Smooth muscle cell (in vitro differentiated cells): ENCODE results near the gene VWA7. TPM values are rescaled to one million over a fixed set of nuclear protein-coding genes. Genes with fewer than 3 reads are reported as not detected.

ENCODE experiments used
- DNase-seq: peaks from one replicate; lab custom pipeline; 2025; ENCODE audit not compliant: unreplicated experiment; lab: John Stamatoyannopoulos, UW
- H2AFZ ChIP-seq: fragments of 200-600 bp; sonication (generic); 2 replicates; pipeline ENCODE4 v1.6.0; 2016; ENCODE audit warnings: antibody characterized with exemption, low read depth, mild to moderate bottlenecking
- H3F3A ChIP-seq: fragments of 200-600 bp; sonication (generic); 2 replicates; pipeline ENCODE4 v1.6.0; 2017; ENCODE audit warnings: antibody characterized with exemption, low read depth
- H3K27ac ChIP-seq: fragments of 200-600 bp; sonication (generic); 2 replicates; pipeline ENCODE4 v1.5.1; 2016; ENCODE audit warnings: low read depth, mild to moderate bottlenecking
- H3K27me3 ChIP-seq: fragments of 200-600 bp; sonication (generic); 2 replicates; pipeline ENCODE4 v1.6.1; 2016; ENCODE audit warnings: low read depth, mild to moderate bottlenecking
- H3K36me3 ChIP-seq: fragments of 200-600 bp; sonication (generic); 2 replicates; pipeline ENCODE4 v1.5.1; 2016; ENCODE audit warnings: low read depth
- H3K4me1 ChIP-seq: fragments of 200-600 bp; sonication (generic); 2 replicates; pipeline ENCODE4 v1.5.1; 2016; ENCODE audit warnings: low read depth
- H3K4me2 ChIP-seq: fragments of 200-600 bp; sonication (generic); 2 replicates; pipeline ENCODE4 v1.6.0; 2016; ENCODE audit warnings: mild to moderate bottlenecking
- H3K4me3 ChIP-seq: fragments of 200-600 bp; sonication (generic); 2 replicates; pipeline ENCODE4 v1.5.1; 2016; ENCODE audit warnings: mild to moderate bottlenecking
- H3K79me2 ChIP-seq: fragments of 200-600 bp; sonication (generic); 2 replicates; pipeline ENCODE4 v1.6.0; 2016; ENCODE audit warnings: low read depth, mild to moderate bottlenecking
- H3K9ac ChIP-seq: fragments of 200-600 bp; sonication (generic); 2 replicates; pipeline ENCODE4 v1.6.0; 2016; ENCODE audit warnings: low read depth
- H3K9me3 ChIP-seq: fragments of 200-600 bp; sonication (generic); replicated peaks from 2 replicates; pipeline ENCODE4 v1.5.1; 2016; ENCODE audit warnings: low read depth
- H4K20me1 ChIP-seq: fragments of 200-600 bp; sonication (generic); 2 replicates; pipeline ENCODE4 v1.6.0; 2016; ENCODE audit warnings: low read depth
- CTCF ChIP-seq: fragments of 200-600 bp; sonication (generic); IDR thresholded peaks from 2 replicates; pipeline ENCODE4 v1.5.1; 2017; ENCODE audit warnings: borderline replicate concordance, mild to moderate bottlenecking, antibody characterized with exemption; ENCODE audit not compliant: insufficient read depth, poor library complexity, severe bottlenecking
- WGBS: methylation state at CpG from one replicate; pipeline ENCODE4 v1.1.7; 2016; ENCODE audit warnings: low lambda C conversion rate; 5-methylcytosine and 5-hydroxymethylcytosine counted together
- polyA plus RNA-seq: library from polyadenylated mRNA; unstranded; fragments of >200 nt; fragmentation: Nextera tagmentation; extraction: Ambion mirVana; gene quantifications from 2 replicates; pipeline ENCODE4 v1.2.1, GENCODE V29; 2016
- total RNA-seq: library from RNA; depleted of rRNA; stranded (reverse); fragments of >200 nt; gene quantifications from 2 replicates; pipeline ENCODE4 v1.2.3, GENCODE V29; 2014

The VWA7 gene
- total and polyA plus RNA-seq, 2 experiments from 2014 or later, result 0.08 to 0.58 TPM

- Histone ChIP-seq H3K27me3 (no peaks in the 10 kb centered on the region), H3K79me2 (peaks cover 44% of the 10 kb centered on the region), H3K9ac (peak overlapping the region; percentile 41), H3K27ac (peak overlapping the region; percentile 84), H3F3A (peaks cover 40% of the 10 kb centered on the region), H4K20me1 (peaks cover 25% of the 10 kb centered on the region), H3K9me3 (no peaks in the 10 kb centered on the region), H3K4me1 (peaks cover 45% of the 10 kb centered on the region), H2AFZ (no peak overlapping the region), H3K4me2 (peak overlapping the region; percentile 100), H3K36me3 (no peaks in the 10 kb centered on the region), H3K4me3 (peak overlapping the region; percentile 99)
- DNase-seq, result no peak
- WGBS, result 56% methylated on average over 7 of the region's 7 CpGs
- no peak for TF ChIP-seq CTCF
These were observed 39.7 kb downstream of the VWA7 start for GRCh38 chr6:31737315-31737990.

GRCh38 chr6:31736768-31737314, 40.3 kb downstream of the VWA7 start:
- Histone ChIP-seq H2AFZ (peak overlapping the region; percentile 68), H3K4me3 (peak overlapping the region; percentile 99), H3K4me2 (peak overlapping the region; percentile 100), H3K9ac (peak overlapping the region; percentile 89), H3K79me2 (peaks cover 47% of the 10 kb centered on the region), H4K20me1 (peaks cover 32% of the 10 kb centered on the region), H3K36me3 (no peaks in the 10 kb centered on the region), H3K27ac (peak overlapping the region; percentile 84), H3K9me3 (no peaks in the 10 kb centered on the region), H3K27me3 (no peaks in the 10 kb centered on the region), H3K4me1 (peaks cover 45% of the 10 kb centered on the region), H3F3A (peaks cover 46% of the 10 kb centered on the region)
- DNase-seq, result no peak
- no peak for TF ChIP-seq CTCF
- 48% methylated on average over 10 of the region's 10 CpGs for WGBS

GRCh38 chr6:31736021-31736767, 40.9 kb downstream of the VWA7 start, which contains the start of gene CLIC1:
Gene CLIC1 (minus strand): TSS chr6:31736530. CDS start chr6:31736300, 230 bp downstream.
- Histone ChIP-seq H3F3A (peaks cover 53% of the 10 kb centered on the region), H3K36me3 (no peaks in the 10 kb centered on the region), H3K27ac (peak within 1 kb of the TSS; percentile 84), H3K27me3 (no peaks in the 10 kb centered on the region), H4K20me1 (peaks cover 38% of the 10 kb centered on the region), H3K9ac (peak within 1 kb of the TSS; percentile 89), H3K4me1 (peaks cover 45% of the 10 kb centered on the region), H2AFZ (peak within 1 kb of the TSS; percentile 68), H3K79me2 (peaks cover 47% of the 10 kb centered on the region), H3K9me3 (no peaks in the 10 kb centered on the region), H3K4me2 (peak within 1 kb of the TSS; percentile 100), H3K4me3 (peak within 1 kb of the TSS; percentile 99)
- DNase-seq, result peak; percentile 59
- 1% methylated on average over 13 of the region's 24 CpGs for WGBS
- no peak for TF ChIP-seq CTCF
